IPS DF 19.7 (cell line): ENCODE data around the gene CLDN5.

Experiments
- DNase-seq: peaks from one replicate; pipeline ENCODE4 v3.0.0-alpha.2; 2013; ENCODE audit warnings: low read depth, low spot score

The CLDN5 gene

DNA sequence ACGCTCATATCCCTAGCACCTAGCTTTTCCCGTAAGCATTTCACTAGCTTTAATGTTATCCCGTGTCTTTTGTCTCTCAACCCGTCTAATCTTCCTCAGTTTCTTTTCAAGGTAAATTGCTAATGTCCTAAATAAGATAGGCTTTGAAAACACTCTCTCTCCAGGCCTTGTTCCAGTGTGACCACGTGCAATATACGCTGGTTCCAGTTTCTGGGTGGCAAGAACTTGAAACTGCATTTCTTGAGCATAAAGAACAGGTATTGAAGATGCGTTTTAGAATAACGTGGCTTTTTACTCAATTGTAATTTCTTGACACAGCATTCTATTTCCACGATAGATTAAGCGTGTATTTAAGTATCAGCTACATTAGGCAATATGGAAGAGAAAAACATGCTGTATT, 43.4 kb downstream of the CLDN5 start:
- DNase-seq, result no peak

DNA sequence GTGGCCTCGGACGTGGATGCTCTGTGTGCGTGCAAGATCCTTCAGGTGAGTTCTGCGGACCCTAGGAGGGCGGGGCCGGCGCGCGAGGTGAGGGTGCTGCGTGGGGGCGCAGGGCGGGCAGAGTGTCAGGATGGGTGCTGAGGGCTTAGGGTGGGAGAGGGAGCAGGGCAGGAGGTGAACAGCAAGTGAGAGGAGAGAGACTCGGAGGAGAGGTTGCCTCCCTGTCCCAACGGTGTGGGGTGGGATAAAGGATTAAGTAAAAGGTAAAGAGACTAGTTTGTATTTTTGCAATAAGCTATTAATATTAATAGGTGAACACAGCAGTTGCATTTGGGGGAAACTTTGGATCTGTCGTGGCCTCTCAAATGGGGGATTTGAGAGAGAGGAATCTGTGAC, 44.0 kb downstream of the CLDN5 start:
- DNase-seq, result no peak

DNA sequence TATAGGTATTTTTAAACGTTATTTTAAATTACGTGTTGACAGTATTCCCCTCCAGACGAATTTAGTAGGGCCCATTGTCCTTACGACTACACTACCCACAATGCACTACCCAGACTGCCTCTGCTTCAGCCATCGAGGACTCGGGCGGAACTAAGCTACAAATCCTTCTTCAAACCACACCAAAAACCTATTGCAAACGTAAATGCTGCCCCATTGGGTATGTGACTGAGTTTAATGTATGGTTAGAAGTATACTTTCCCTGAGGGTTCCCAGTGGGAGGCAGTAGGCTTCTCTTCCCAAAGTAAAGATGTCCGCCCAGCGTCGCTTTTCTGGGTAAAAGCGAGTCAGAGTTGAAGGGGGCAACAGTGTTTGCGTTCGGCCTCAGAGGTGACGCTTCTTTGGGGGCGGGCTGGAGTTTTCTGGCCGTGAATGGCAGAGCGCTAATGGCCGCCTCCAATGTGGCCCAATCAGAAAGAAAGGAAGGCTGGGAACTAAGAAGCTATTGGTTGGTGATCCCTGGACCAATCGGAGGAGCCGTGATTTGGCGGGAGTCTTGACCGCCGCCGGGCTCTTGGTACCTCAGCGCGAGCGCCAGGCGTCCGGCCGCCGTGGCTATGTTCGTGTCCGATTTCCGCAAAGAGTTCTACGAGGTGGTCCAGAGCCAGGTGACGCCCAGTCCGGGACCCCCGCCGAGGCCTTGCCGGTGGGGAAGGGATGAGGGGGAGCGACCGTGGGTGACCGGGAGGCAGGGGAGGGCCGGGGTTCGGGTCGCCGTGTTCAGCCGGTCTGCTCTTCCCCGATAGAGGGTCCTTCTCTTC, 44.6 kb downstream of the CLDN5 start, which contains the start of gene CDC45:
Gene CDC45 (plus strand): TSS at position 566 of the 818 bp plus-strand sequence. CDS start 49 bp downstream, at position 615.
- DNase-seq, result peak; percentile 95

DNA sequence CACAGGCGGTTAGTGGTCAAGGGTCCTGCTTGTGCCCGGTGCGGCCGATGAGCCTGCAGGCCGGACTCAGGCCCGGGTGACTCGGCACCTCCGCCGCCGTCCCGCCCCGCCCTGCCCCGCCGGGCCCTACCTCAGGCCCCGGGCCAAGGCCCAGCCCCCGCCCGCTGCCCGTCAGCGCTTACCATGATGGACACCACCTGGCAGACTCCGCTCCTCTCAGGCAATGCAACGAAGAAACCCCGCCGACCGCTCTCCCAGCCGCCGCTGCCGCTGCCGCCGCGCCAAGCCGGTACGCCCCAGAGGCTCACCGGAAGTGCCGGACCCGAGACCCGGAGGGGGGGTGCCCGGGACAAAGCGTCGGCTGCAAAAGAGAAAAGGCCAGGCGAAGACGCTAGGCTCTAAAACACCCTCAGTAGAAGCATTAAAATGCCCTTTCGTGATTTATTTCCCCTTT, 45.3 kb downstream of the CLDN5 start, which contains the start of gene UFD1:
Gene UFD1 (minus strand): TSS at position 293 of the 454 bp plus-strand sequence. CDS start 108 bp downstream, at position 185.
- DNase-seq, result no peak

DNA sequence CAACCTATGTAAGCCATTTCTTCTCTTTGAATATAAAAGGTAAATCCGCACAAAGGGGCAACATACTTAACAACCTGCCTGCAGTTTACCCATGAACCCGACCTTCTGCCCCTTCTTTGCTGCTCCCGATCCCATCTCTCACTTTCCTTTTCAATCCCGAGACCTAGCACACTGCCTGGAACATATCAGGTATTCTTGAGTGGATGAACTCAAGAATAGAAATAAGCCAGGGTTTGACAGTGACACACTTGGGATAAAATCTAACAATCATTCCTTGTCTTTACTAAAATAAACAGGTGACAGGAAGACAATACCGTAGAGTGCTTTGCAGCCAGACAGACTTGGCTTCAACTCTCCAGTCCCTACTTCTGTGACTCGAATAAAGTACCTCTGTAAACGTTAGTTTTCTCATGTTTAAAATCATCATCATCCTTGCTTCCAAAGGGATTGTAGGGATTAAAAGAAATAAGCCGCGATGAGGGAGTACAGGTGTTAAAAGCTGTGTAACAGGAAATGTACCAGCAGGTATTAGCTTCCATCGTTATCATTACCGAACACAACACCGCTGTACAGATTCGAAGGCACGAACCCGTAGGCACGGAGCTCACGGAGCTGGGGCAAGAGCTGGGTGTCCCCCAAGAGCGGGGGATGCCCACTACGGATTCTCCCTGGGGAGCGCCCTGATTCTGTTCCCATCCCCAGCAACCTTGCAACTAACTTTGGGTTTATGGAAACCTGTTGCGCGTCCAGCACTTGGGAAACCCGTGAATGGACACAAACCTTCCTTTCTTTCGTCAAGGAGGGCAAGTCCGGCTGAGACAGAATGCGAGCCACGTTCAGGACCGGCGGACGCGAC, 45.9 kb downstream of the CLDN5 start:
- DNase-seq, result no peak

DNA sequence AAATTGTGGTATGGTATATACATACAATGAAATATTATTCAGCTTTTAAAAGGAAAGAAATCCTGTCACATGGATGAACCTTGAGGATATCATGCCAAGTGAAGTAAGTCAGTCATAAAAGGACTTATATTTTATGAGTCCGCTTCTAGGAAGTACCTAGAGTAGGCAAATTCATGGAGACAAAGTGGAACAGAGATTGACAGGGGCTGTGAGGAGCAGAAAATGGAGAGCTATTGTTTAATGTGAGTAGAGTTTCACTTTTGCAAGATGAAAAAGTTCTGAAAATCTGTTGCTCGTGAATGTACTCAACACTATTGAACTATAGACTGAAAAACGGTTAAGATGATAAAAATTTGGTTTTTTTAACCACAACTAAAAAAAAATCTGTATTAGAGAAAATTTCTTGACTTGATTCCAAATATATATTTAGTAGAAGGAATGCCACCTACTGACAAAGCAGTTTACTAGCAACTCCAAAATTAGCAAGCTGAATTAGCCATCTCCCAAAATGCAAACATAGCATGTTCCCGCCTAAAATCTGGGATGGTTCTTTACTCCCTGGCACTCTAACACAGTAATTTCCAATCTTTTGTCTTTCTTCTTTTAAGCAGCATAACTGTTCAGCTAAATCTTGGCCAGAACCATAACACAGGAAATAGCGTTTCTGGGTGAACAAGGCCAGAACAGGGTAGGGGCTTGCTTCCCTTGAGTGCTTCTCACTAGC, 46.7 kb downstream of the CLDN5 start:
- no peak for DNase-seq

DNA sequence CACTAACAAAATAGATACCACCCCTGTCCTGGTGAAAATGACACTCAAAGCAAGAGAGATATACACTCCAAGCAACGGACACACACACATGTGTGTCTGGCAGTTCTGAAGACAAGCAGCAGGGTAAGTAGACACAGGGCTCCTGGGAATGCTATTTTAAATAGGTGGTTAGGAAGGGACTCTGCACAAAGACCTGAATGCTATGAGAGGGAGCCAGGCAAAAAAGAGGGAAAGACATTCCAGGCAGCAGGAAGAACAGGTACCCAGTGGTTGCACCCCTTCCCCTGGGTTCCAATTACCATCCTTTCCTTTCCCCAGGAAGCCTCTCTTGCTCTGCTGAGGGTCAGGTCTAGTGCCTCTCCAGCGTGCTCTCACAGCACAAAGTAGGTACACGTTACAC, 48.2 kb downstream of the CLDN5 start:
- no peak for DNase-seq

DNA sequence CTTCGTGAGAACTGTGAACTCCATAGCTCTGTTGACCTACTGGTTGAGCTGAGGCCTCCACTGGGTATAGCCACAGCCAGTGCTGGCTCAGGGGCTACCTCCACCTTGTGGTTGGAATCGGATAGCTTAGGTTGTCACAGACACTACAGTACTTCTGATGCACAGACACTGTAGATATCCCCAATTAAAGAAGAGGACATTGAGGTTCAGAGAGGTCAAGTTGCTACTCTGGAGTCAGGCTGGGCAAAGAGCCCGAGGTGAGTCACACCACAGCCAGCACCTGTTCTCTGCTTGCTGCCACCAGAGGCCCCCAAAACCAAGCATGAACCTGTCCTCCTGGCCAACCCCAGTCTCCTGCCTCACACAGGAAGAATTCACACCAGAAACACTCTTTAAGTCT, 50.6 kb downstream of the CLDN5 start:
- no peak for DNase-seq
